Activated T-cell treated with anti-CD3 and anti-CD28 coated beads, Interleukin-2, amount 50 U/mL, for 72 hours (primary cell): ENCODE data around the gene DENND2C. TPM values are rescaled to one million over a fixed set of nuclear protein-coding genes. Genes with fewer than 3 reads are reported as not detected.

Source experiments
- ATAC-seq, 2 donors: fragments of 150-1000 bp; cut with Tn5 transposase; replicated peaks in 1 of 2; 2 replicates each; pipeline ENCODE4 v1.10.0; 2021; ENCODE audit warnings: moderate library complexity in 2 of 2, mild to moderate bottlenecking in 1 of 2
- DNase-seq, 2 donors: peaks; one replicate each; pipeline ENCODE4 v3.0.0; 2021 to 2022; ENCODE audit warnings: mixed read lengths in 1 of 2
- H3K27ac Mint-ChIP-seq: one replicate; pipeline ENCODE4 v1.8.0; 2022; ENCODE audit warnings: mild to moderate bottlenecking, moderate library complexity, mixed read lengths
- H3K27me3 Mint-ChIP-seq: one replicate; pipeline ENCODE4 v1.8.0; 2022; ENCODE audit warnings: low read depth, mixed read lengths
- H3K36me3 Mint-ChIP-seq, 2 donors: one replicate each; pipeline ENCODE4 v1.8.0; 2022; ENCODE audit warnings: mixed read lengths in 2 of 2, mild to moderate bottlenecking in 1 of 2; ENCODE audit not compliant: insufficient read depth in 2 of 2
- H3K4me1 Mint-ChIP-seq: one replicate; pipeline ENCODE4 v1.8.0; 2022; ENCODE audit warnings: low read depth, mixed read lengths
- H3K4me3 Mint-ChIP-seq, 2 donors: one replicate each; pipeline ENCODE4 v1.8.0; 2022; ENCODE audit warnings: mild to moderate bottlenecking in 2 of 2, mixed read lengths in 2 of 2, moderate library complexity in 2 of 2
- H3K9me3 Mint-ChIP-seq, 2 donors: one replicate each; pipeline ENCODE4 v1.8.0; 2022; ENCODE audit warnings: mixed read lengths in 2 of 2
- total RNA-seq, 2 donors: library from RNA; stranded (reverse); gene quantifications; one replicate each; pipeline ENCODE4 v1.2.3, GENCODE V29; 2022

DENND2C gene, protein sequence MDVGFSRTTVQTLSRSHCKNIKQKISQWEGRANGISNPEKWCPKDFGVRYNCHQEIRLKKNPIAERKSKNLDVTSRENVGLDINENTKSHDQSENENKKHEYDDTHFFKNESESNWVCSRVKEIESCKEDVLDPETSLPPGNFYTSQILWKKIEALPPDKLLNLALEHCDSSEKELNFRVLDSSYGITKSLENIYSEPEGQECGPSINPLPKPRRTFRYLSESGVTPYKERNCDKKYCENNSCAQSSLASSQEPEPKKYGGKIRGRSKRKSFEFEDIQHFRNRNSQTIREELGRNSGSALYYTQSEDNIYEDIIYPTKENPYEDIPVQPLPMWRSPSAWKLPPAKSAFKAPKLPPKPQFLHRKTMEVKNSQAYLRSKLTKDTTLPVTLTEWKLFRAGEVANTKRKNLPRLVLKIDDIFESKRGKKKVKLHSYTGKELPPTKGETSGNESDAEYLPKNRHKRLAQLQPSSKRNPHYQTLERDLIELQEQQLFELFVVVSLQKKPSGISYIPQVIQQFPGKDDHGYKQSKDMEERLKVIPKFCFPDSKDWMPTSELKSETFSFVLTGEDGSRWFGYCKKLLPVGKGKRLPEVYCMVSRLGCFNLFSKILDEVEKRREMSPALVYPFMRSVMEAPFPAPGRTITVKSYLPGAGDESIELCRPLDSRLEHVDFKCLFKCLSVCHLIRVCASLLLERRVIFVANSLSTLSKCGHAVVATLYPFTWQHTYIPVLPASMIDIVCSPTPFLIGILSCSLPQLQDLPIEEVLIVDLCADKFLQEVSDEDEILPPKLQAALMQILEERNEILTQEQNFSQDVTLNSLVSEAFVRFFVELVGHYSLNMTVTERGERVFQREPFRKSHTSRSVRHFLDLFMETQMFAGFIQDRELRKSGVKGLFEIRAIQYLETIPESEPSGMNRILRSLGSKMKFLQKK
- 1 to 10 TPM in 1 of 2 donors, under 1 TPM in 1; 0.88 to 2.2 TPM for total RNA-seq

DNA sequence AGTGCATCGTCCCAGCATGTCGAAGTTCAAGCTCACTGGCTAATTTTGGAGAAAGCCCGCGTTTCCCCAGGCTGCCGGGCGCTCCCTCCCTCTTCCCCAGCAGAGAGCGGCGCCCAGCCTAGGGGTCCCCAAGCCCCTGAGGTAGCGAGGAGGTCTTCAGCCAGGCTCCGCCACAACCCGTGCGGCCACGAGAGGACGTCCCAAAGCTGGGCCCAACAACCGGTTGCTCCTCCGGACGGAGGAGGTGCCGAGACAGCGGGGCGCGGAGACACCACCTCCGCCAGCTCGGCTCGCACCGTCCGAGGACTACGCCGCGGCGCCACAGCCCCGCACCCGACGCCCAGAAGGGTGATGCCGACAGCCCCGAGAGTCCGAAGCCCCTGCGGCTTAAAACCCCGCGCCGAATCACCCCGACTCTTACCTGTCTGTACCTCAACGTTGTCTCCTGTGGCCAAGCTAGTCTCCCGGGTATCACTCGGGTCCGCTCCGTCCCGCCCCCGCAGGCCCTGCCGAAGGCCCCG, at the start of gene DENND2C:
TSS of gene DENND2C (minus strand) at position 488 of the 521 bp plus-strand sequence. CDS start 44,065 bp downstream, outside the sequence.
- Mint-ChIP-seq H3K9me3 (no peaks in the 10 kb centered on the region), H3K36me3 (peaks cover 0 to 2% of the 10 kb centered on the region in 2 donors), H3K27me3 (peaks cover 31% of the 10 kb centered on the region), H3K4me1 (peaks cover 10% of the 10 kb centered on the region), H3K27ac (no peak within 1 kb of the TSS), H3K4me3 (peak within 1 kb of the TSS; percentile 90 to 96)
- ATAC-seq (peak; percentile 69 to 74), DNase-seq (no peak)

GRCh38 chr1:114719424-114719787, 49.6 kb upstream of the DENND2C start:
- peak overlapping the region; percentile 91 for H3K27ac Mint-ChIP-seq
- H3K4me1 Mint-ChIP-seq, result peaks cover 30% of the 10 kb centered on the region
- H3K36me3 Mint-ChIP-seq, result peaks cover 14 to 36% of the 10 kb centered on the region in 2 donors
- H3K27me3 Mint-ChIP-seq, result no peaks in the 10 kb centered on the region
- no peaks in the 10 kb centered on the region for H3K9me3 Mint-ChIP-seq
- DNase-seq (no peak), ATAC-seq (no peak)
- H3K4me3 Mint-ChIP-seq, result no peak overlapping the region

DNA sequence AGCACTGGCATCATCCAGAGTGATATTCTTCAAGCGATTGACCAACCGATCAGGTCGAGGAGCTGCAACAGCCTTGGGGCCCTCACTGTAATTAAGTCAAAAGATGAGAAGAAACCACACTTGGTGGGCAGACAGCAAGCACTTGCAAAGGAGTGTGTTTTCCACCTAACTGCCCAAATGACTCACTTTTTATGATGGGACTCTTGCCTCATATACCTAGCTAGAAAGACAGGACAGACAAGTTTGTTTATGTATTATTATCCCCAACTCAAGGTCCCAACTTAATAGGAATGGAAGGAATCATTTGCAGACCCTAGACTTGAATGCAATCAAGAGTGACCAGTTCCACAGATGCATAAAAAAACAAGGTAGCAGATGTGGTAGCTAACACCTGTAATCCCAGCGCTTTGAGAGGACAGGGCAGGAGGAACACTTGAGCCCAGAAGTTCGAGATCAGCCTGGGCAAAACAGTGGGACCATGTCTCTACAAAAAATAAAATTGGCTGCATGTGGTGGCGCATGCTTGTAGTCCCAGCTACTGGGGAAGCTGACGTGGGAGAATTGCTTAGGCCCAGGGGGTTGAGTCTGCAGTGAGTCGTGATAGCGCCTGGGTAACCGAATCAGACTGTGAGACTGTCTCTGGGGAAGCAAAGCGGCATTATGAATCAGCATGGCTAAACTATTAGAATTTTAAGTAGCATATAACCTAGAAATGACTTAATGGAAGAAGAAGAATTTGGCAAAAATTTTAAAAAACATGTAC, 49.0 kb upstream of the DENND2C start:
- ATAC-seq (no peak), DNase-seq (peak; percentile 6 to 30)
- H3K27me3 Mint-ChIP-seq, result no peaks in the 10 kb centered on the region
- H3K4me1 Mint-ChIP-seq, result peaks cover 36% of the 10 kb centered on the region
- no peaks in the 10 kb centered on the region for H3K9me3 Mint-ChIP-seq
- H3K36me3 Mint-ChIP-seq, result peaks cover 13 to 31% of the 10 kb centered on the region in 2 donors
- no peak overlapping the region for H3K4me3 Mint-ChIP-seq
- H3K27ac Mint-ChIP-seq, result peak overlapping the region; percentile 91

DNA sequence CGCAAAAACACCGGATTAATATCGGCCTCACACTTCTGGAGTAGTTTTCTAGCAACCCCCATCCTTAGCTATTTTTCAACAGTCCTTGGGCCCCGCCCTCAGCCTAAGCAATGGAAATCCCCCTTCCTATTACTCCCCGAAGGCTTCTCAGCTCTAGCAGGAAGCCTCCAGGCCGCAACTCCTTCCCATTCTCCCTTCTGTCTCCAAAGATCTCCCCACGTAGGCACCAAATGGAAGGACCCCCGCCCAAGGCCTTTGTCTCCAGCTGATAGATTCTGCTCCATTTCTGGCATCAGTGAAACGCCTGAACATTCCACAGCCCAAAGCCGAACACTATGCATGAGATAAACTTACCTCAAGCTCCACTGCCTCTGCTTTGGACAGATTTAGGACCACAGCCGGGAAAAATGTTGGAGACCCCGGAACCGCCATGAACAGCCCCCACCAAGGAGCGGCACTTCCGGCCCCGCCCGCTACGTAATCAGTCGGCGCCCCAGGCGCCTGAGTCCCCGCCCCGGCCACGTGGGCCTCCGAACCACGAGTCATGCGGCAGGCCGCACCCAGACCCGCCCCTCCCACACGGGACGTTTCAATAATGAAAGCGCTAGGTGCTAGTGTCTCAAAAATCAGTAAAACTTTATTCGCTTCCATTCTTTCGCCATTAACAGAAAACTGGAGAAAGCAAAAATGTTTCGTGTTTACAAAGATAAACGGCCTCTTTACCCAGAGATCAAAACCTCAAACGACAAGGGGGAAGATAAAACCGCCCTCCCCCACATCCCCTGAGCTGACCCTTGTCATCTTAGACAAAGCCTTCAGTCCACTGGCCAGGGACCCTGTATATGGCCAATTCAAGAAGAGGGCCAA, 46.7 kb upstream of the DENND2C start, which contains the start of gene NRAS:
TSS of gene NRAS (minus strand) at position 468 of the 867 bp plus-strand sequence. CDS start 611 bp downstream, outside the sequence.
- peak; percentile 97 for ATAC-seq

DNA sequence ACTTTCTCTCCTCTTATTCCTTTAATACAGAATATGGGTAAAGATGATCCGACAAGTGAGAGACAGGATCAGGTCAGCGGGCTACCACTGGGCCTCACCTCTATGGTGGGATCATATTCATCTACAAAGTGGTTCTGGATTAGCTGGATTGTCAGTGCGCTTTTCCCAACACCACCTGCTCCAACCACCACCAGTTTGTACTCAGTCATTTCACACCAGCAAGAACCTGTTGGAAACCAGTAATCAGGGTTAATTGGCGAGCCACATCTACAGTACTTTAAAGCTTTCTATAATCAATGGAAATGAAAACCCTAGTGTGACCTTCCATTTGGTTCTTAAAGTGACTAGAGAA, 46.1 kb upstream of the DENND2C start:
- Mint-ChIP-seq H3K27ac (peak overlapping the region; percentile 98), H3K4me3 (peak overlapping the region; percentile 96 to 99), H3K9me3 (no peaks in the 10 kb centered on the region), H3K4me1 (peaks cover 42% of the 10 kb centered on the region), H3K36me3 (peaks cover 12 to 27% of the 10 kb centered on the region in 2 donors), H3K27me3 (no peaks in the 10 kb centered on the region)
- ATAC-seq, result no peak
- DNase-seq, result peak in 1 of 2 donors; percentile 5

More for the DNA sequence above, 46.7 kb upstream of the DENND2C start, which contains the start of gene NRAS:
- Mint-ChIP-seq H3K27me3 (no peaks in the 10 kb centered on the region), H3K36me3 (peaks cover 12 to 31% of the 10 kb centered on the region in 2 donors), H3K4me1 (peaks cover 42% of the 10 kb centered on the region), H3K27ac (peak within 1 kb of the TSS; percentile 98), H3K9me3 (no peaks in the 10 kb centered on the region), H3K4me3 (peak within 1 kb of the TSS; percentile 96 to 99)
- peak; percentile 96 to 98 for DNase-seq

DNA sequence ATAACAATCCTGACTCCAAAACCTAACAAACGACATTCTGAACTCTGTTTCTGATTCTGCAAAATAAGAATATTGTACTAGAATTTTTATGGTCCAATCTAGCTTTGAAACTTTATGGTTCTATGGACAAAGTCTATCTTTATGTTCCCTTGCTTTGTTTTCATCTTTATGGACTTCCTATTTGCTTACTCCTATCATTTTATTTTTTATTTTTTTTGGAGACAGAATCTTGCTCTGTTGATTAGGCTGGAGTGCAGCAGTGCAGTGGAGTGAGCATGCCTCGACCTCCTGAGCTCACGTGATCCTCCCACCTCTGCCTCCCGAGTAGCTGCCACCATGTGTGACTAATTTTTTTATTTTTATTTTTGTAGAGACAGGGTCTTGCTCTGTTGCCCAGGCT, 43.1 kb upstream of the DENND2C start:
- H3K9me3 Mint-ChIP-seq, result no peaks in the 10 kb centered on the region
- H3K27ac Mint-ChIP-seq, result no peak overlapping the region

GRCh38 chr1:114710360-114710759, 40.5 kb upstream of the DENND2C start:
- no peaks in the 10 kb centered on the region for H3K27me3 Mint-ChIP-seq
- no peaks in the 10 kb centered on the region for H3K9me3 Mint-ChIP-seq
- no peak overlapping the region for H3K27ac Mint-ChIP-seq
- H3K4me1 Mint-ChIP-seq, result peaks cover 13% of the 10 kb centered on the region
- no peak overlapping the region for H3K4me3 Mint-ChIP-seq
- peaks cover 8 to 27% of the 10 kb centered on the region in 2 donors for H3K36me3 Mint-ChIP-seq
- ATAC-seq (no peak), DNase-seq (no peak)

More for the DNA sequence above, 43.1 kb upstream of the DENND2C start:
- Mint-ChIP-seq H3K4me1 (peaks cover 28% of the 10 kb centered on the region), H3K36me3 (peaks cover 10 to 24% of the 10 kb centered on the region in 2 donors), H3K4me3 (no peak overlapping the region), H3K27me3 (no peaks in the 10 kb centered on the region)
- ATAC-seq (no peak), DNase-seq (no peak)

DNA sequence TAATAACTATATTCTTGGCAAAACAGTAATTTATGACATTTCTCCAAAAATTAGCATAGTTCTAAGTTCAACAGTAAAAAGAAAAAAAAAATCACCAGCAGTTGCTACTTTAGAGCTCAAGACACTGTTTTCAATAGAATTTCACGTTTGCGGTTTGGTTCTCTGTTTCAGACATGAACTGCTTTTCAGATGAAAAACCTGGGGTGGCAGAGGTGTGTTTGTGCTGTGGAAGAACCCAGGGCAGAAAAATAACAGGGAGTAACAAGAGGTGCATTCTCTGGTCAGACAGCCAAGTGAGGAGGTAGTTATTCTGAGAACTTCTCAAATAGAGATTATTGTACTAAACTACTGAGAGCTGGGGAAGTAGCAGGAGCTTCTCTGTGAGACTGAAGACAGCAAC, 37.8 kb upstream of the DENND2C start:
- DNase-seq (no peak), ATAC-seq (no peak)
- H3K36me3 Mint-ChIP-seq, result peaks cover 5 to 19% of the 10 kb centered on the region in 2 donors
- H3K9me3 Mint-ChIP-seq, result no peaks in the 10 kb centered on the region
- no peak overlapping the region for H3K4me3 Mint-ChIP-seq
- no peaks in the 10 kb centered on the region for H3K27me3 Mint-ChIP-seq
- H3K27ac Mint-ChIP-seq, result peak overlapping the region; percentile 25
- no peaks in the 10 kb centered on the region for H3K4me1 Mint-ChIP-seq

DNA sequence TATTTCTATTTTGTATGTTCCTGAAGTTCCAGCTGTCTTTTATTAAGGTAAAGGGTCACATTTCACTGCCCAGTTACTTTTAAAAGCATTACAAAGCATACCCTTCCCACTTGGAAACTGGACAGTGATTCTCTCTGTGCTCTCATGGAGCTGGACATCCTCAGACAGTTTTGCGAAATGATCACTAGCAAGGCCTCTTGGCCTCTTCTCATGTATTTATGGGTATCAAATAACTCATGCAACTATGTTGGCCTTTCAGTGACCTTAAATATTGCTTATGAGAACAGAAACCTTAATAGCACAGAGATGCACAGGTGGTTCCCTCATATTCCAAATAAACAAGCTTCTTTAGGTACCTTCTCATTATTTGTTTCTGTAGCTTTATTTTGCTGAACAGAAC, 33.4 kb upstream of the DENND2C start:
- H3K27ac Mint-ChIP-seq, result no peak overlapping the region
- no peak for DNase-seq
- H3K4me1 Mint-ChIP-seq, result no peaks in the 10 kb centered on the region
- ATAC-seq, result no peak
- peaks cover 3 to 7% of the 10 kb centered on the region in 2 donors for H3K36me3 Mint-ChIP-seq
- H3K4me3 Mint-ChIP-seq, result no peak overlapping the region
- no peaks in the 10 kb centered on the region for H3K9me3 Mint-ChIP-seq
- H3K27me3 Mint-ChIP-seq, result no peaks in the 10 kb centered on the region

DNA sequence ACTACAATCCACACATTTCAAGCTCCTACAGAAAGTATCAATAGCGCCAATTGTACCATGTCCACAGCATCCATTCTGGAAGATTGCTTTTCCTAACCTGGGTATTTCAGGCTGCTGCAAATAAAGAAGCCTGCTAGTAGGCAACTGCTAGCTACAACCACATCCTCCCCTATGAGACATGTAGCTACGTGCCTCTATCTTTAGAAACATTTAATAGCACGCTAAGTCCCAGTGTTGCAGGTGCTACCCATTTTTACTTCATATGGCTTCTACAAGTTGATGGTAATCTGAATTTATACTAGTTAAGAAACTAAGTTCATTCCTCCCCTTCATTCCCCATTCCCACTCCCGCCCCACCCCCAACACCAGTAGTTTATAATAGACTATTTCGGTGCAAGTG, 32.9 kb upstream of the DENND2C start:
- no peak for ATAC-seq
- Mint-ChIP-seq H3K4me3 (no peak overlapping the region), H3K4me1 (no peaks in the 10 kb centered on the region), H3K27me3 (no peaks in the 10 kb centered on the region), H3K27ac (no peak overlapping the region), H3K9me3 (no peaks in the 10 kb centered on the region), H3K36me3 (peaks cover 3 to 6% of the 10 kb centered on the region in 2 donors)
- no peak for DNase-seq

- H3K9me3 Mint-ChIP-seq, result no peaks in the 10 kb centered on the region
- no peaks in the 10 kb centered on the region for H3K4me1 Mint-ChIP-seq
- H3K4me3 Mint-ChIP-seq, result no peak overlapping the region
- DNase-seq (no peak), ATAC-seq (no peak)
- no peaks in the 10 kb centered on the region for H3K36me3 Mint-ChIP-seq
- H3K27me3 Mint-ChIP-seq, result peaks cover 4% of the 10 kb centered on the region
- H3K27ac Mint-ChIP-seq, result no peak overlapping the region
These were observed 32.1 kb upstream of the DENND2C start for GRCh38 chr1:114701931-114702330.
